Dedifferentiated amniotic fluid mesenchymal stem cell (primary cell): ENCODE measurements around the gene SH2D3C.

ENCODE experiments used
- DNase-seq: peaks from one replicate; pipeline ENCODE4 v3.0.0-alpha.2; 2016; ENCODE audit errors: extremely low spot score

The SH2D3C gene

DNA sequence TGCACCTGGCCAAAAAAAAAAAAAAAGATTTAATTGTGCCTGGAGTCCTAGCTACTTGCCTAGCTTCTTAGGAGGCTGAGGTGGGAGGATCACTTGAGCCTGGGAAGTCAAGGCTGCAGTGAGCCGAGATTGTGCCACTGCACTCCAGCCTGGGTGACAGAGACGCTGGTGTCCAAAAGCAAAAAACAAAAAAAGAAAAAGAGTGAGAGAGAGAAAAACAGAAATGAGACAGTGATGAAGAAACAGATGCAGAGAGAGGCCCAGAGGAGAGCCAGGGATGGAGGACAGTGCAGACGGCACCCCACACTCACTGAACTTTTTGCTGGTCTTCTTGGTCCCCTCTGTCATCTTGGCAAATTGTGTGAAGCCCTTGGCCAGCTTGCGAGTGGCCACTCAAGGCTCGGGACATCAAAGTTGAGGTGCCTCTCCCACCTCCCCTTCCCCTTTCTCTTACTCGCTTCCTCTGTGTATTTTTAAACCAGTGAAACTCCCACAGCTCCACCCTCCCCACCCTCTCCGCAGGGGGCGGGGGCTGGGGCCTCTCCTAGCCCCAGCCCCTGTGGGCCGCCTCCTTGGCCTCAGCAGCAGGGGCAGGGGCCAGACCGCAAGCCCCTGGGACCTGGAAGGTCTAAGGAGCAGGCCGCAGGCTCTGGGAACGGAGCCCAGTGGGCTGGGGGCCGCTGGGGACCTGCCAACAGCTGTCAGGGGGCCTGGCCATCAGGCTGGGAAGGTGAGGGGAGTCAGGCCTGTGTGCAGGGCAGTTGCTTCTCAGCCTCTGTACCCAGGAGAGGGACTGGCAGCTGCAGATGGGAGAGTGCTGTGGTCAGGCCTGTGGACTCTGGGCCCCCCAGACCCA lies at the start of gene SH2D3C:
Gene SH2D3C (minus strand): TSS at position 387 of the 856 bp plus-strand sequence. CDS start 39 bp downstream, at position 348.
- no peak for DNase-seq

GRCh38 chr9:127826253-127826913 lies 47.9 kb upstream of the SH2D3C start:
- no peak for DNase-seq

DNA sequence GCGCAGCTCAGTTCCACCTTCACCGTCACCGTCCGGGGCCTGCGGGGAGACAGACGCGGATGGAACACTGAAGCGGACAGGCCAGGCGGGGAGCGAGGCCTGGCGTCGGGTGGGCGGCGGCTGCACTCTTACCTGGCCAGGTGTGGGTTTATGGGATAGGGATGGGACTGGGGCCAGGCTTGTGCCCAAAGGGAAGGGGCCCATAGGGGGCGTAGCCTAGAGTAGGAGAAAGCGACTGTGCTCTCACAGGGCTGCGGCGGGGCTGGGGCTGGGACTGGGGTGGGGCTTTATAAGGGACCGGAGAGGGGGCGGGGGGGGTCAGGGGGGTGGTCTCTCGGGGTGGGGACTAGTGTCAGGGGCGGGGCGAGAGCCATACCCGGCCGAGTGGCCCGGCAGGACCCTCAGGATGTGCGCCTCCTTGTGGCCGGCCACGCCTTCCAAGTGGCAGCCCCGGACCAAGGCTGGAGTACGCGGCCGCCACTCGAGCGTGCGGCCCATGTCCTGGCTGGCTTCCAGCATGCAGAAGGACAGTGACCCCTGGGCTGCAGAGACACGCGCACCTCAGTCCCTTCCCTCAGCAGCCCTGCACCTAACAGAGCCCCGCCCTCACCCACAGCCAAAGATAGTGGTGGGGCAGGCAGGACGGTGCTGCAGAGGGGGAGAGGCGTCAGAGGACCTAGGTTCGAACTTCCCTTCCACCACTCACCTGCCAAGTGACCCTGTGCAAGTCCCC lies 47.0 kb upstream of the SH2D3C start:
- no peak for DNase-seq

DNA sequence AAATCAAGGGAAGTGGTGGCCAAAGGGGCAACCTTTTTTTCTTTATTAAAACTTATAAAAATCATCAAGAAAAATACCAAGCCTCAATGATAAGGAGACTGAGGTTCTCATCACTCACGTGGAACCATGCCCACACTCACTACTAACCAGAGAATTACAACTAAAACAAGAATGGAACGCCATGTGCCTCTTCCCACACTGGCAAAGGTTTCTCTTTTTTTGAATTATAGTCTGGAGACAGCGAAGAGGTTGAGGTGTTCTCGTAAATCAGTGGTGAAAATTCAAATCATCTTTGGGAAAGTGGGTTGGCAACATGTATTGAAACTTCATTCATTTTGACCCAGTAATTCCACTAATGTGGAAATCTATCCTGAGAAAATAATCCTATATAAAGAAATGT lies 43.6 kb upstream of the SH2D3C start:
- no peak for DNase-seq

- no peak for DNase-seq
Measured at GRCh38 chr9:127818574-127818973, 40.1 kb upstream of the SH2D3C start.

DNA sequence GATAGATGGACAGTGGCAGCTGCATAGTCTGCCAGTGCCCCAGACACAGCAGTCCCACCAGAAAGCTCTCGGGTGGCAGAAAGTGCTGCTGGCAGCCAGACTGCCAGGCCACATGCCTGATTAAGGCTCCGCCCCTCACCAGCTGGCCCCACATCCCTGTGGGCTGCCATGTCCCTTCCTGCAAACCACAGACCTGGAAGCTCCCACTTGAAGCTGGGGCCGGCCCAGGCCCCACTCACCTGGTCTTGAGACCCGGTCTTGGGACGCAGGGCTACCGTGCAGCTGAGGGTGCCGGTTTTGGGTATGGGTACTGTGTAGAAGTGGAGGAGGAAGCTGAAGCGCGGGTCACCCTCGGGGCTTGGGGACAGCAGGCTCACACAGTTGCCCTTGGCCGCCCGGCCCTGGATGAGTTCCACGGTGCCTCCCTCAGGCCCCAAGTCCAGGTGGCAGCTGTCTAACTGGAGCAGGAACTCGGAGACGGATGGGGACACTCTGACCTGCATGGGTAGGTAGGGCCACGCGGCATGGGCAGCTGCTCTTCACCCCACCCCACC lies 39.5 kb upstream of the SH2D3C start:
- no peak for DNase-seq

DNA sequence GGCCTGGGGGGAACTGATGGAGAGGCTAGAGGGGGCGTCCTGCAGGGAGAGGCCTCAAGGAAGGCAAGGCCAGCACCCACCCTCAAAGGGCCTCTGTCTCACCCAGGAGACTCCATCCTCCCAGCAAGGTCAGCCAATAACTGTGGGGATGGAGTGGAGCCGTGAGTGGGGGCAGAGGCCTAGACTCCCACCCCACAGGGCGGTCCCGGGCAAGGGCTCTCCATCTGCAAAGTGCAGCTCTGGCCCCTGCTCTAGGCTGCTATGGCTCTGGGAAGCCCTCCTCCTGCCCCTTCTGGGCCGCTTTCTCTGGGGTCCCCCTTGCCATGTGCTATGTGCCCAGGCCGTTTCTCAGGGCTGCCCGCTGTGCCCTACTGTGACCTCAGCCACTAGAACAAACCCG lies 38.3 kb upstream of the SH2D3C start:
- DNase-seq, result no peak

DNA sequence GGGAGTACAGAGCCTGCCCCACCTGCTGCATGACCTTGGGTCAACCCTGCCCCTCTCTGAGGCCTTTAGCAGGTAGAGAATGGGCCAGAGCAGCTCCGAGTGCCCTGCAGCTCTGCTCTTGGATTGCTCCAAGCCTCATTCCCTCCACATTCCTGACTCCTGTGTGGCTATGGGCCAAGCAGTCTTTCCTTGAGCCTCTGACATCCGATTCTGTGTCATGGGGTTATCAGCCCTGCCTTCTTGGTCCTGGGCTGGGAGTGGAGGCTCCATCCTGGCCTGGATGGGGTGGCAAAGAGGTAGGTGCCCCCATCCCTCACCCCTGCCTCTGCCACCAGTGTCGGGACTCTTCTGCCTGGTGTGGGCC lies 37.9 kb upstream of the SH2D3C start:
- DNase-seq, result no peak

DNA sequence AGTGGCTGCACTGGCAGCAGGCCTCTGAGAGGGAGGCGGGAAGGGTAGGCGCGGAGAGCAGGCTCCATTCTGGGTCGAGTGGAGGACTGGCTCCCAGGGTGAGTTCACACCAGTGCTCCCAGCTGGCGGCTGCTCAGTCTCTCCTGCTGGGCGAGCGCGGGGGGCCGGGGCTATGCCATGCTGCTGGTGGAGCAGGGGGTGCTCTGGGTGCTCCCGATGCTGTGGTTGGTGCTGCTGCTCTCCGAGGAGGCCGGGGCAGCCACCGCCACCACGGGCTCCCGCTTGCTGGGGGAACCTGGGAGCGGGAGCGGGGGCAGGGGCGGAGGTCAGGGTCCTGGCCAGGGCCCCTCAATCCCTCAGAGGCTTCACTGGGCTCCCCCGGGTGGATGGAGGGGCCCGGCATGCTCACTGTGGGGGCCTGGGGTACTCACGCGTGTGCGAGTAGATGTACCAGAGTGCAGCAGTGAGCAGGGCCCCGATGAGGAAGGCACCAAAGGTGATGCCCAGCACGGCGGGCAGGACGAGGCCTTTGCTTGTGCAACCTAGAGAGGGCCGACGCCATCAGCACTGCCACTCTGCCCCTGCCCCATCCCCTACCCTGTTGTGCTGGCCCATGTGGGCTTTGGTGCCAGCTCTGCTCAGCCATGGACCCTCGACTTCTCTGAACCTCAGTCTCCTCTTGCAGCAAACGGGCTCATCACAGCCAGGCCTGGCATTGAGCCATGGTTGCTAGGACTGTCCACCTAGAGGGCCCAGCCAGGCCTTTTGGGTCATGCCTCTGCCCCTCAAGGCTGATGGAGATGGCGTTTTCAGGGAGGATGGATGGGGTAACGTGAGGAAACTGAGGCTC lies 37.3 kb upstream of the SH2D3C start:
- no peak for DNase-seq

- peak; percentile 12 for DNase-seq
Measured at GRCh38 chr9:127814619-127815511, 36.4 kb upstream of the SH2D3C start.

DNA sequence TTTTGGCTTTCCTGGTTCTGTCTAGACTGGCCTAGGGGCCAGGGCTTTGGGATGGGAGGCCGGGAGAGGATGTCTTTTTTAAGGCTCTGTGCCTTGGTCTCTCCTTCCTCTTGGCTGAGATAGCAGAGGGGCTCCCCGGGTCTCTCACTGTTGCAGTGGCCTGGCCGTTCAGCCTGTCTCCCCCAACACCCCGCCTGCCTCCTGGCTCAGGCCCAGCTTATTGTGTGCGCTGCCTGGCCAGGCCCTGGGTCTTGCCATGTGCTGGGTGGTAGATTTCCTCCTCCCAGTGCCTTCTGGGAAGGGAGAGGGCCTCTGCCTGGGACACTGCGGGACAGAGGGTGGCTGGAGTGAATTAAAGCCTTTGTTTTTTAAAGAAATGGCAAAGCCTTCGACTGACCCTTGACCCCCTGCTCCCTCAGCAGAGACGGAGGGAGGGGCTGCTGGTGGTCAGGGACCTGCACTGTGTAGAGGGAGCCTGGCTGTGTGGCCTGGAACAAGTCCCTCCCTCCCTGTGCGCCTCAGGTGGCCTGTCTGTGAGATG lies 35.3 kb upstream of the SH2D3C start:
- no peak for DNase-seq

GRCh38 chr9:127812936-127813675 lies 34.6 kb upstream of the SH2D3C start:
- peak; percentile 11 for DNase-seq

DNA sequence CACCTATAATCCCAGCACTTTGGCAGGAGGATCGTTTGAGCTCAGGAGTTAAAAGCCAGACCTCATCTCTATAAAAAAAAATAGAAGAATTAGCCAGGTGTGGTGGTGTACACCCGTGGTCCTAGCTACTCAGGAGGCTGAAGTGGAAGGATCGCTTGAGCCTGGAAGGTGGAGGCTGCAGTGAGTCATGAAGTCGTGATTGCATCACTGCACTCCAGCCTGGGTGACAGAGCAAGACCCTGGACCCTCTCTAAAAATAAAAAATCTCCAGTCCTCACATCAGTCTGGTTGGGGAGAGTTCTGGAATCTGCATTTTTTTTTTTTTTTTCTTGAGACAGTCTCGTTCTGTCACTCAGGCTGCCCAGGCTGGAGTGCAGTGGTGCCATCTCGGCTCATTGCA lies 33.5 kb upstream of the SH2D3C start:
- DNase-seq, result no peak

DNA sequence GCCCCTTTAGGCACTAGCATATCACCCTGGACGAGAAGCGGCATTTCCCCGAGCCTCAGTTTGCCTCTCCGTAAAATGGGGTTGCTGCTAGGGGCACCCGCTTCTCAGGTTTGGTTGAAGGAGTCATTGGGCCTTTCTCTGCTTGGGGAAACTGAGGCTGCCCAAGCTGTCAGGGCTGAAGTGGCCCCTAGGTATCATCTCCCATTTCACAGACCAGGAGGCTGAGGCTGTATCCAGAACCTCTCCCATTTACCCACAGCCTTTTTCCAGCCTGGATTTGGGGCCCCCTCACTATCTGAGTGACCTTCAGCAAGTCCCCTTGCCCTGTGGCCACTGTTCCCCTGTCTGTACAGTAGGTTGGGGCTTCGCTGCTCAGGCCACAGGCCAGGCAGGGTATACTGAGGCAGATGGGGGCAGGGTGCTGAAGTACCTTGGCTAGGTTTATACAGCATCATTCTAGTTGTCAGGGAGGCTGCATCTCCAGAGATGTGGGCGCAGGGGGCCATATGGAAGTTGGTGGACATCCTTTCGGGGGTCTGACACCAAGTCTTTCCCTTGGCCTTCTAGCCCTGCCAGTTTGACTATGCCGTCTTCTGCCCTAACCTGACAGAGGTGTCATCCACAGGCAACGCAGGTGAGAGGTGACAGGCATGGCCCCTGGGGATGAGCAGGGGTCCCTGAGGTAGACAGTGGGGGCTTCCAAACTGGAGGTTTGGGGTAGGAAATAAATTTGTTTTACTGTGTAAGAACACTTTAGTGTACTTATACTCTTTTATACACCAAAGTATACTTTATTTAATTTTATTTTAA lies 32.1 kb upstream of the SH2D3C start:
- no peak for DNase-seq

DNA sequence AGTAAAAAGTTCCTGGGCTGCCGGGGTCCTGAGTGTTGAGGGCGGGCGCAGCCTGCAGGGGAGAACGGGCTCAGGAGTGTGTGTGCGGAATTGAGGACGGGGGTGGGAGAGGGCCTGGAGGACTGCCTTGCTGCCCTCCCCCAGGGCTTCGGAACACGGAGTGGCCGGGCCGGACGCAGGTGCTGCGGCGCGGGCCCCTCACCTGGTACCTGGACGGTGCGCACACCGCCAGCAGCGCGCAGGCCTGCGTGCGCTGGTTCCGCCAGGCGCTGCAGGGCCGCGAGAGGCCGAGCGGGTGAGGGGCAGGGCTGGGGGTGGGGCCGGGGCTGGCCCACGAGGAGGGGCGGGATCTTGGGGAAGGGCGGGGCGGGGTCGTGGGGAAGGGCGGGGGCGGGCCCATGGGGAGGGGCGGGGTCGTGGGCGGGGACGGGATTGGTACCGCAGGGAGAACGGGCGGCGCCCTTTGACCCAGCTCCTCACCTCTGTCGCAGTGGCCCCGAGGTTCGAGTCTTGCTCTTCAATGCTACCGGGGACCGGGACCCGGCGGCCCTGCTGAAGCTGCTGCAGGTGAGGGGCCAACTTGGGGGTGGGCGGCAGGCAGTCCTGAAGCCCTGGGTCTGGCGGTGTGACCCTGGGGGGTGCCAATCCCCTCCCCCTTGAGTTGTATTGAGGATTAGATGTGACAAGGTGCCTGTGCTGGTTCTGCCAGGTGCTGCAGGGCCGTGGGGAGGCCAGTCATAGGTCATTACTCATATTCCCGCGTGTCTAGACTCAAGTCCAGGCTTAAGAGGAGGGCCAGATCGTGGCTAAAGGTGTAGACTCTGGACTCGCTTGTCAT lies 31.3 kb upstream of the SH2D3C start:
- DNase-seq, result no peak

DNA sequence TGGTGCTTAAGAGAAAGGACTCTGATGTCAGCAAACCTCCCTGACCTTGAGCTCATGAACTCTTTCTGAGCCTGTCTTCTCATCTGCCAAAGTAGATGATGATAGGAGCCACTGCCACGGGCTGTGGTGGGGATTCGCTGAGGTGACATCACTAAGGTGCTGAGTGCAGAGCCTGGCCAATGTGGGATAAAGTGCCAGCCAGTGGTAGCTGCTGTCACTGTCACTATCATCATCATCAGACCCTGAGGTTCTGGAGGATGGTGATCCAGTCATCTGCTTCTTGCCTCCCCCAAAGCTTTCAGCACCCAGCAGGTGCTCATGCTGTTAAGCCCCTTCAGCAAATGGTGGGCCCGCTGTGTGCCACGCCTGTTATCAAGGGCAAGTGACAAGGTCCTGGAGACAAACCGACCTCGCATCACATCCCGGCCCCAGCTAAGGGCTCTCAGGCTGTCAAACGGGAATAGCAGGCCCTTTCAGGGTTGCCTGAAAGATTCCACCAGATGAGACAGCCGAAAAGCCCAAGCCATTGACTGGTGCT lies 30.6 kb upstream of the SH2D3C start:
- DNase-seq, result no peak

- no peak for DNase-seq
Measured at GRCh38 chr9:127808347-127809001, 30.0 kb upstream of the SH2D3C start.
